Adrenal gland (tissue), 5 donors: ENCODE results near the gene NPRL2.

Experiments used
- POLR2A ChIP-seq, 2 donors: fragments of 450-650 bp; IDR thresholded peaks; one replicate each; pipeline ENCODE4 v1.6.1; 2017; ENCODE audit warnings: antibody characterized with exemption in 2 of 2, mild to moderate bottlenecking in 2 of 2, moderate library complexity in 1 of 2
- TF ChIP-seq, protein P1 (sequence below), 6 experiments: fragments of 450-650 bp in 4 of 6; fragments of 200-600 bp in 2 of 6; sonication (generic) in 1 of 6; IDR thresholded peaks; 1 replicate in 5 of 6; 2 replicates in 1 of 6; pipeline versions ENCODE4 v1.5.1 to v1.8.0; 2016 to 2021; ENCODE audit warnings: antibody characterized with exemption in 6 of 6, mild to moderate bottlenecking in 2 of 6, moderate library complexity in 1 of 6
- donor health status: DM: no; HTN: no; CAD: no.

DNA sequence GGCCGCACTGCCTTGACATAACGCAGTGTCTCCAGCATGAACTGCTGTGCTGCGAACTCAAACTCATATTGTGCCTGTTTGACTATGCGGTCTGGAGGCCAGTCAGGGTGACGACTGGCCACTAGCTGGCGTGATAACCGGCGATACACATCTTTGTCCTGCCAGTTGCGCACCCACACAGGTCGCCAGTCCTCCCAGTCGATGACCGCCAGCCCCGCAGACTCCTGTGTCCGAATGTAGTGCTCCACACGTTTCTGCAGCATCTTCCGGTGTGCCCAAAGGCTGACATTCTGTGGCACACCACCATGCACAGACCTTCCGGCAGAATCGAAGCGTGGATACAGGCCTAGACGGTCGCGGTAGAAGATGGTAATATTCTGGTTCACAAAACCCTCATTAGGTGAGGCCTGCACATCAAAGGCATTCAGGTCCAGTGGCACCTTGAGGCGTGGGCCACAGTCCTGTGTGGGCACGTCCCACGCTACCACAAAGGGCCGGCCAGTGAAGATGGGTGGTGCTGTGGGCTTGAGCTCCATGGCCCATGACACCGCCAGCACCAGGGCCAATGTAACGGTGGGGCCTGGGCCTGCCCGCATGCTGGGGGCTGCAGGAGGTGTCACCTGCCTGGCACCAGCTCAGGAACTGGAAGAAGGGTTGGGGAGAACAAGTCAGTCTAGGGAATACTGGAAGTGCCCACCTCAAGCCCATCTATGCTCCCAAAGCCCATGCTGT lies 30.5 kb downstream of the NPRL2 start:
- TF ChIP-seq, protein P1, sequence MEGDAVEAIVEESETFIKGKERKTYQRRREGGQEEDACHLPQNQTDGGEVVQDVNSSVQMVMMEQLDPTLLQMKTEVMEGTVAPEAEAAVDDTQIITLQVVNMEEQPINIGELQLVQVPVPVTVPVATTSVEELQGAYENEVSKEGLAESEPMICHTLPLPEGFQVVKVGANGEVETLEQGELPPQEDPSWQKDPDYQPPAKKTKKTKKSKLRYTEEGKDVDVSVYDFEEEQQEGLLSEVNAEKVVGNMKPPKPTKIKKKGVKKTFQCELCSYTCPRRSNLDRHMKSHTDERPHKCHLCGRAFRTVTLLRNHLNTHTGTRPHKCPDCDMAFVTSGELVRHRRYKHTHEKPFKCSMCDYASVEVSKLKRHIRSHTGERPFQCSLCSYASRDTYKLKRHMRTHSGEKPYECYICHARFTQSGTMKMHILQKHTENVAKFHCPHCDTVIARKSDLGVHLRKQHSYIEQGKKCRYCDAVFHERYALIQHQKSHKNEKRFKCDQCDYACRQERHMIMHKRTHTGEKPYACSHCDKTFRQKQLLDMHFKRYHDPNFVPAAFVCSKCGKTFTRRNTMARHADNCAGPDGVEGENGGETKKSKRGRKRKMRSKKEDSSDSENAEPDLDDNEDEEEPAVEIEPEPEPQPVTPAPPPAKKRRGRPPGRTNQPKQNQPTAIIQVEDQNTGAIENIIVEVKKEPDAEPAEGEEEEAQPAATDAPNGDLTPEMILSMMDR (IDR thresholded peaks at IDR 0.05), result no peak
- no peak for TF ChIP-seq POLR2A (IDR thresholded peaks at IDR 0.05)
